ENCODE measurements around the gene DENND4A. TPM values are rescaled to one million over a fixed set of nuclear protein-coding genes. Genes with fewer than 3 reads are reported as not detected.
"Not testable (repeated sequence)": the region's sequence is repeated elsewhere in the genome, so short reads cannot be mapped to it uniquely, and the experiment has no call there.

Gene DENND4A
- total and polyA plus RNA-seq, 7 donors = 4.0 to 46.7 (median 15.4) TPM

DNA sequence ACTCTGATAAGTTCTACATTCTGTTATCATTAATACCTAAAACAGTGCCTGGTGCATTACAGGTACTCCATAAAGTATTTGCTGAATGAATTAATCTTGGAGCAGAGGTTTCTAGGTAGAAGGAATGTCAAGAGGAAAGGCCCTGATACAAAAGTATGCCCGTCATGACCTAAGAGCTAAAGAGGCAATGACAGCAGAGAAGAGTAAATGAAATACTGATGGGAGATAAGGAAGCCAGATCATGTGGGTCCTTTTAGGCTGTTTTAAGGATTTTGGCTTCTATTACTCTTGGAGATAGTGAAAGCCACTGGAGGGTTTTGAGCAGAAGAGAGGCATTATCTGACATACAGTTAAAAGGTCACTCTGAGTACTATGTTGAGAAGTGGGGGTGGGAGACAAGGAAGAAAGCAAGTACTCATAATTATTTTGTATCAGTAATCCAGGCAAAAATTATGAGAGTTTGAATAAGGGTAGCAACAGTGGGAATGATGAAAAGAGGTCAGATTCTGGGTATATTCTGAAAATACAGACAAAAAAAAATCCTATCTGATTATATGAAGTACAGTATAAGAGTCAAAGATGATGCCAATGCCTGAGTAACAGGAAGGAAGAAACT lies 48.3 kb downstream of the DENND4A start:
- no peak for DNase-seq
- ATAC-seq = no peak
- Histone ChIP-seq H3K4me3 (no peak overlapping the region), H3K27ac (no peak overlapping the region), H3K4me1 (no peaks in the 10 kb centered on the region), H3K9me3 (no peaks in the 10 kb centered on the region), H3K36me3 (ENCODE audit: insufficient read depth in 1 of 2, low read depth in 1 of 2) (peaks cover 0 to 35% of the 10 kb centered on the region in 2 donors), H3K27me3 (ENCODE audit: insufficient read depth in 3 of 3, low read length in 2 of 3) (no peaks in the 10 kb centered on the region)
- TF ChIP-seq, protein P1, sequence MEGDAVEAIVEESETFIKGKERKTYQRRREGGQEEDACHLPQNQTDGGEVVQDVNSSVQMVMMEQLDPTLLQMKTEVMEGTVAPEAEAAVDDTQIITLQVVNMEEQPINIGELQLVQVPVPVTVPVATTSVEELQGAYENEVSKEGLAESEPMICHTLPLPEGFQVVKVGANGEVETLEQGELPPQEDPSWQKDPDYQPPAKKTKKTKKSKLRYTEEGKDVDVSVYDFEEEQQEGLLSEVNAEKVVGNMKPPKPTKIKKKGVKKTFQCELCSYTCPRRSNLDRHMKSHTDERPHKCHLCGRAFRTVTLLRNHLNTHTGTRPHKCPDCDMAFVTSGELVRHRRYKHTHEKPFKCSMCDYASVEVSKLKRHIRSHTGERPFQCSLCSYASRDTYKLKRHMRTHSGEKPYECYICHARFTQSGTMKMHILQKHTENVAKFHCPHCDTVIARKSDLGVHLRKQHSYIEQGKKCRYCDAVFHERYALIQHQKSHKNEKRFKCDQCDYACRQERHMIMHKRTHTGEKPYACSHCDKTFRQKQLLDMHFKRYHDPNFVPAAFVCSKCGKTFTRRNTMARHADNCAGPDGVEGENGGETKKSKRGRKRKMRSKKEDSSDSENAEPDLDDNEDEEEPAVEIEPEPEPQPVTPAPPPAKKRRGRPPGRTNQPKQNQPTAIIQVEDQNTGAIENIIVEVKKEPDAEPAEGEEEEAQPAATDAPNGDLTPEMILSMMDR (IDR thresholded peaks at IDR 0.05) = no peak
- WGBS, 3 donors = 88 to 93% (median 93%) methylated on average over 1 of the region's 1 CpG
- intact Hi-C loops (cut with DNase I) = no loop called here

DNA sequence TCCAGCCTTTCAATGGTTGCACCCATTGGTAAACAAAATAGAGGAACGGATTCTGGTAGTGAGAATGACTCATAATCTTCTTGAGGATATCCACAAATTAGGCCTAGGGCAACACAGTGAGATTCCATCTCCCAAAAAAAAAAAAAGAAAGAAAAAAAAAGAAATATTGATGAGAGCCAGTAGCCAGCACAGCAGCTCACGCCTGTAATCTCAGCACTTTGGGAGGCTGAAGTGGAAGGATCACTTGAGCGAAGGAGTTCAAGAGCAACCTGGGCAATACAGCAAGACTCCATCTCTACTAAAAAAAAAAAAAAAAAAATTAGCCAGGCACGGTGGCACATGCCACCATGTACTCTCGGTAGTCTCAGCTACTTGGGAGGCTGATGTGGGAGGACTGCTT lies 51.9 kb downstream of the DENND4A start:
- 91 to 94% (median 92%) methylated on average over 5 of the region's 5 CpGs for WGBS, 3 donors
- Histone ChIP-seq H3K36me3 (ENCODE audit: insufficient read depth in 1 of 2, low read depth in 1 of 2) (peaks cover 0 to 67% of the 10 kb centered on the region in 2 donors), H3K9me3 (no peaks in the 10 kb centered on the region), H3K27me3 (ENCODE audit: insufficient read depth in 3 of 3, low read length in 2 of 3) (no peaks in the 10 kb centered on the region), H3K4me3 (no peak overlapping the region), H3K4me1 (no peaks in the 10 kb centered on the region), H3K27ac (no peak overlapping the region)
- TF ChIP-seq, protein P1 (IDR thresholded peaks at IDR 0.05) = no peak
- DNase-seq (no peak), ATAC-seq (no peak)
- intact Hi-C loops (cut with DNase I) = no loop called here

DNA sequence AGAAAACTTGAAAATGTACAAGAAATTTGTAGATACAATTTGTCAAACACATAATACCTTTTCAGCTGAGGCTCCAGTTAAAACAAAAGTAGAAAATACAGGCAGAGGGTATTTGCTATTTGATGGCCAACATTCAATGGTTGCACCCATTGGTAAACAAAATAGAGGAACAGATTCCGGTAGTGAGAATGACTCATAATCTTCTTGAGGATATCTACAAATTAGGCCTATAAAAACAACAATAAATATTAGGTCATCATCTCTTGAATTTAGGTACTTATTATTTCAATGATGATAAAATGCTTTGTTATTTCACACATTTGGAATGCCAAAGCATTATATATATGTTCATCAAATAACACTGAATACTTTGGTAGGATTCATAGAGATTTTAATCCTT lies 53.4 kb downstream of the DENND4A start:
- Histone ChIP-seq H3K9me3 (no peaks in the 10 kb centered on the region), H3K36me3 (ENCODE audit: insufficient read depth in 1 of 2, low read depth in 1 of 2) (peaks cover 0 to 78% of the 10 kb centered on the region in 2 donors), H3K4me3 (no peak overlapping the region), H3K27me3 (ENCODE audit: insufficient read depth in 3 of 3, low read length in 2 of 3) (no peaks in the 10 kb centered on the region), H3K27ac (no peak overlapping the region), H3K4me1 (no peaks in the 10 kb centered on the region)
- WGBS, 3 donors = 81 to 96% (median 89%) methylated on average over 1 of the region's 1 CpG
- DNase-seq = no peak
- ATAC-seq = no peak
- intact Hi-C loops (cut with DNase I) = loop anchor here in 1 of 2 donors (10.0 kb wide), 1 partner anchor 74 kb away; no protein-coding TSS in a partner anchor
- TF ChIP-seq, protein P1 (IDR thresholded peaks at IDR 0.05) = no peak

DNA sequence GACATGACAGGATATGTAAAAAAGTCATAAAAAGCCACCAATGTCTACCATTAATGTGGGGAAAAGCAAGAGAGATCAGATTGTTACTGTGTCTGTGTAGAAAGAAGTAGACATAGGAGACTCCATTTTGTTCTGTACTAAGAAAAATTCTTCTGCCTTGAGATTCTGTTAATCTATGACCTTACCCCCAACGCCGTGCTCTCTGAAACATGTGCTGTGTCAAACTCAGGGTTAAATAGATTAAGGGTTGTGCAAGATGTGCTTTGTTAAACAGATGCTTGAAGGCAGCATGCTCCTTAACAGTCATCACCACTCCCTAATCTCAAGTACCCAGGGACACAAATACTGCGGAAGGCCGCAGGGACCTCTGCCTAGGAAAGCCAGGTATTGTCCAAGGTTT lies 58.5 kb downstream of the DENND4A start:
- not testable (repeated sequence) for DNase-seq; H3K27ac ChIP-seq; H3K9me3 ChIP-seq; H3K4me1 ChIP-seq; H3K27me3 ChIP-seq (ENCODE audit: insufficient read depth in 3 of 3, low read length in 2 of 3); H3K4me3 ChIP-seq; ATAC-seq
- intact Hi-C loops (cut with DNase I) = loop anchor here in 1 of 2 donors (10.0 kb wide), 1 partner anchor 69 kb away; no protein-coding TSS in a partner anchor
- H3K36me3 ChIP-seq (ENCODE audit: insufficient read depth in 1 of 2, low read depth in 1 of 2) = peaks cover 0 to 87% of the 10 kb centered on the region in 2 donors
- 87 to 89% (median 87%) methylated on average over 4 of the region's 4 CpGs for WGBS, 3 donors

DNA sequence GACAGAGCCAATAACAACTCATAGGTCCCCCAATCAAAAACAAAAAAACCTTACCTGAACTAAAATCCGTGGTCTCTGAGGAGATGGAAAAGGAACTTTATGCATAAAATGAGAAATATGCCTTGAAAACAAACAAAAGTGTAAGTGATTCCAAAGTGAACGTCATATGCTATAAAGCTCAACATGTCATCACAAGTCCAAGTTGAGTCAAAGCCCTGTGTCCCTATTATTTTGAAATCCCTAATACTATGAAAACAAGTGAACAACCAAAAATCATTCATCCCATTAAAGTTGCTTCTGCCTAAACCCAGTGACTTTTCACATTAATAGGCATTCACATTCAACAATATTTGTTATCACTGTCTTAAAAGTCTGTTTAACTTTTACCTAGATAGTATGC lies 59.4 kb downstream of the DENND4A start:
- intact Hi-C loops (cut with DNase I) = loop anchor here in 1 of 2 donors (10.0 kb wide), 1 partner anchor 68 kb away; no protein-coding TSS in a partner anchor

More for the DNA sequence above, 59.4 kb downstream of the DENND4A start:
- DNase-seq = no peak
- ATAC-seq = no peak
- TF ChIP-seq, protein P1 (IDR thresholded peaks at IDR 0.05) = no peak
- H3K4me1 ChIP-seq = no peaks in the 10 kb centered on the region
- no peaks in the 10 kb centered on the region for H3K9me3 ChIP-seq
- H3K4me3 ChIP-seq = no peak overlapping the region
- H3K36me3 ChIP-seq (ENCODE audit: insufficient read depth in 1 of 2, low read depth in 1 of 2) = peaks cover 0 to 87% of the 10 kb centered on the region in 2 donors
- no peak overlapping the region for H3K27ac ChIP-seq
- whole genome bisulfite sequencing, 3 donors = 89 to 91% (median 89%) methylated on average over 2 of the region's 2 CpGs
- H3K27me3 ChIP-seq (ENCODE audit: insufficient read depth in 3 of 3, low read length in 2 of 3) = no peaks in the 10 kb centered on the region
